HG03045 (cell line): Measurements from ENCODE around the gene LRRC2.
"Not testable (repeated sequence)": the region's sequence is repeated elsewhere in the genome, so short reads cannot be mapped to it uniquely, and the experiment has no call there.

ENCODE experiments used
- ATAC-seq: cut with Tn5 transposase; IDR thresholded peaks from one replicate; pipeline ENCODE4 v1.9.1; 2021; ENCODE audit warnings: mild to moderate bottlenecking, moderate library complexity; ENCODE audit not compliant: unreplicated experiment

Gene LRRC2

GRCh38 chr3:46558184-46559043, 7.7 kb downstream of the LRRC2 start:
- ATAC-seq, result peak; percentile 93

DNA sequence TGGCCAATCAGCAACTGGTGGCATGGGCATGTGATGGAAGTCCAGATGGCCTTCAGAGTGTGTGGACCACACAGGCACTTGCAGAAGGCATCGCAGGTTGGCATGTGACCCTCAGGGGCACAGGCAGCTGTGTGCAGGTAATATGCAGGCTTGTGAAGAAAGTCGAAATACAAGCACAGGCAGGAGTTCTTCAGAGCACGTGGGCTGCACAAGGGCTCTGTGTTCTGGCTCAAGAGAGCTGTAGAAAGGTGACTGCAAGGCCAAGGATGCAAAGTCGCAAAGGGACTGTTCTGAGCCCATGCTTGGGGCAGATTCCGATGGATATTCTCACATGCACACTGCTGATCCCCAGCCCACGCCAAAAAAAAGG, 8.3 kb downstream of the LRRC2 start:
- no peak for ATAC-seq

DNA sequence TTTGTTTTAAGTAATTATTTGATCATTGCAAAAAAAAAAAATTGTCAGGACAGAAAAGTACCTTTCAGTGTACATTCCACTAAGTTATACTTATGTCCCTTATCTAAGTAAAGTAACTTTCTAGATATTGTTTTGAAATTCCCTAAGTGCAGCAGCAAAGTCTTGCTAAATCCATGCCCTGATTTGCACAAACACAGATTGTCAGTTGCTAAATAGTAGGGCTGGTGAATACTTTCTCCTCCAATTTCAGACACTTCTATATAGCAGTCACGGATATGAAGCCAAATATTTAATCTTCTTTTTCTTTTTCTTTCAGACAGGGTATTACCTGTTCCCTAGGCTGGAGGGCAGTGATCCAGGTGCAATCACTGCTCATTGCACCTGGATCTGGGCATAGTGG, 12.9 kb downstream of the LRRC2 start:
- ATAC-seq, result no peak

- no peak for ATAC-seq
Observed at GRCh38 chr3:46552538-46552937, 13.6 kb downstream of the LRRC2 start.

GRCh38 chr3:46551615-46552014, 14.5 kb downstream of the LRRC2 start:
- no peak for ATAC-seq

DNA sequence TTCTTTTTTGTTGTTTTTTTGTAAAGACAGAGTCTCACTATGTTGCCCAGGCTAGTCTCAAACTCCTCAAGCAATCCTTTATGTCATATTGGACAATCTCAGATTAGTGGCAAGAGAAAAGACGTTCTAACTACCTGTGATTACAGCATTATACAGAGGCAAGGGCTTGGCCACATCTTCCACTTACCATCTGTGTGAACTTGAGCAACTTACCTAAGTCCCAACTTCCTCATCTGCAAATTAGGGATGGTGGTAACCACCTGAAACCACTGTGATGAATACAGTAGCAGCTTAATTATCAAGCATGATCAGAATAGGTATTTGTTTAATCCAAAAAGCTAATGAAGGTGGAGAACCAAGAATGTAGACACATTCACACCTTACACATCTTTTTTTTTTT, 16.1 kb downstream of the LRRC2 start:
- no peak for ATAC-seq

- no peak for ATAC-seq
Observed at GRCh38 chr3:46549408-46549904, 16.6 kb downstream of the LRRC2 start.

DNA sequence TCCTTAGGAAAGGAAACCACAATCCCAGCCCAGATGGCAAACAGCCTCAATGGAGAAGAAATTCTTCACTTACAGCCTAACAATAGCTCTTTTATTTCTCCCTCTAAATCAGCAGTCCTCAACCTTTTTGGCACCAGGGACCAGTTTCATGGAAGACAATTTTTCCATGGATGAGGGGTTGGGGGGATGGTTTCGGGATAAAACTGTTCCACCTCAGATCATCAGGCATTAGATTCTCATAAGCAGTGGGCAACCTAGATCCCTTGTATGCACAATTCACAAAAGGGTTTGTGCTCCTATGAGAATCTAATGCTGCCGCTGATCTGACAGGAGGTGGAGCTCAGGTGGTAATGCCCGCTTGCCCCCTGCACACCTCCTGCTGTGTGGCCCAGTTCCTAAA, 17.5 kb downstream of the LRRC2 start:
- not testable (repeated sequence) for ATAC-seq

- ATAC-seq, result no peak
Observed at GRCh38 chr3:46546896-46547440, 19.1 kb downstream of the LRRC2 start.

- no peak for ATAC-seq
Observed at GRCh38 chr3:46545818-46546630, 20.1 kb downstream of the LRRC2 start.

GRCh38 chr3:46544771-46545503, 21.2 kb downstream of the LRRC2 start:
- no peak for ATAC-seq

DNA sequence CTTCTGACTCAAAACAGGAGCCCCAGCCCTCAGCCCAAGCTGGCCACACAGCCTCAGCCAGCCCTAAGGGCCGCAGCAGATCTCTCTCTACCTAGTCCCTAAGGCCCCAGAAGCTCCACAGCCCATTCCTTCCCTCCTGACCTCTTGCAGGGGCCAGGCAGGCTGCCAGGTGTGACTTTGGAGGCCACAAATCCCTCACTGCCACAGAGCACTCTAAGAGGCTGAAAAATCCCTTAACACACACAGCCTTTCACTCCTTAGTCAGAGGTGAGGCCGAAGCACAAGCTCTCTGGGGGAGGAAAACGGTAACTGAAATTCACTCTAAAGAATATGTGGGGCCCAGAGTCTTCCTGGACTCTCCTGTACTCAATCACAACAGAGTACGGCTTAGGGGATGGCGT, 23.3 kb downstream of the LRRC2 start:
- no peak for ATAC-seq

GRCh38 chr3:46542344-46542743, 23.8 kb downstream of the LRRC2 start:
- ATAC-seq, result no peak

GRCh38 chr3:46541835-46542234, 24.3 kb downstream of the LRRC2 start:
- ATAC-seq, result no peak

DNA sequence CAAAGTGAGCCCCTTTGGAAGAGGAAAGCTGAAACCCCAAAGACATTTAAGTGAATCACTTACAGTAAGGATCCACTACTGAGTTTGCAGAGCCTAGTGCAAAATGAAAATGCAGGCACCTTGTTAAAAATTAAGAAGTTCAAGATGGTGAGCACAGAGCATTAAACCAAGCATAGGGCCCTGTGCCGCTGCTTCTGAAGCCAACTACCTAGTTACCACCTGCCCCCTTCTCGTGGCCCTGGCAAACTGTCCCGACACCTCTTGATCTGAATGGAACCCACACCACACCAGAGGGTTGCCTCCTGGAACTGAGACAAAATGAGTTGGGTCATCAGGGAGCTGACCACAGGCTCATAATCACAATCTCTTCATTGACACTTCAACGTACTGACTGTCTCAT, 25.6 kb downstream of the LRRC2 start:
- no peak for ATAC-seq

DNA sequence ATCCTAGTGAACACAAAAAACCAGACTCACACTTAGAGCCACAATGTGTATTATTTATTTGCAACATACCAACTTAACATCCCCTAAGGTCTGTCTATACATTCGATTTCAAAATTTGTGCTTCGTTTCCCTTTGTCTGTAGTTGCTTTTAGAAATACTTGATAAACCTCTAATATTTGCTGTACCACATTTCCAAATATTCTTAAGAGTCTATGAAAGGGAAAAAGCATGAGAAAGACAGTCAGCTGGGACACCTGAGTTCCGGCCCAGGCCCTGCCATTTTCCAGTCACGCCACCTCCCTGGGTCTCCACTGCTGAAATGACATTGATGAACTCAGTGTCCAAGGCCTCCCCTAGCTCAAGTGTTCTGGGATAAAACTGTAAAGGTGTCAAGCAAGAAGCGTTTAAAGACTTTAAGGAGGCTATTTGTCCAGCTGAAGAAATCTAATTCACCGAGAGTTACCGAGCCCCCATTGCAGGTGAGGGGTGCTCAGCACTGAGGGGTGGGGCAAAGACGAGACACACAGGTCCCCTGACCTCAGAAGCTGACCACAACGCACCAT, 26.6 kb downstream of the LRRC2 start:
- no peak for ATAC-seq

GRCh38 chr3:46538803-46539442, 27.2 kb downstream of the LRRC2 start:
- peak; percentile 72 for ATAC-seq

DNA sequence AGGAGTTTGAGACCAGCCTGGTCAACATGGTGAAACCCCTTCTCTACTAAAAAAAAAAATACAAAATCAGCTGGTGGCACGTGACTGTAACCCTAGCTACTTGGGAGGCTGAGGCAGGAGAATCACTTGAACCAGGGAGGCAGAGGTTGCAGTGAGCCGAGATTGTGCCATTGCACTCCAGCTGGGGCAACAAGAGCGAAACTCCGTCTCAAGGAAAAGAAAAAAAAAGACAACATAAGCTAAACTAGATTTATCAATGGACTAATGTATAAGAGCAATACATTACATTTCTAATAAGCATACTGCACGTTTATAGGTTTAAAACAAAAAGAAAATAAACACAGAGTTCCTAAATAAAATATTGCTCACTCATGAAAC, 27.7 kb downstream of the LRRC2 start:
- not testable (repeated sequence) for ATAC-seq

GRCh38 chr3:46537779-46538178, 28.3 kb downstream of the LRRC2 start:
- no peak for ATAC-seq

DNA sequence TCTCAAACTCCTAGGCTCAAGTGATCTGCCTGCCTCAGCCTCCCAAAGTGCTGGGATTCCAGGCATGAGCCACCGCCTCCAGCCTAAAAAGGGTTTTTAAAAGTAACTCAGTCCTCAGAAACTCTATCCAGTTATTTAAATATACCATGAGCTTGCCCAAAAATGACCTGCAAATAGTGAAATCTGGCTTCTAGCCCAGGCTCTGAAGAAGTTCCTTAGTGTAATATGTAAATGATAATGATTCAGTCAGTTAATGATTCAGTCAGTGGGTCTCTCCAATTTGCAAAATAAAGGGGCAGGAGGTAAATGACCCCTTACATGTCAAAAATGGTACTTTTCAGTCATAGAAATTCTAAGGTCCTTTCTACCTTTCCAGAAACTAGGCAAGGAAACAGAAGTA, 28.8 kb downstream of the LRRC2 start:
- no peak for ATAC-seq
